MM.1S (cell line): ENCODE measurements around the gene HES1.

ENCODE experiments used
- DNase-seq: peaks from one replicate; pipeline ENCODE4 v3.0.0-alpha.2; 2015
- H2AFZ ChIP-seq: fragments of 300-600 bp; sonication (generic); 2 replicates; pipeline ENCODE4 v1.6.0; 2016; ENCODE audit warnings: antibody characterized with exemption, low read length
- H3F3A ChIP-seq: fragments of 300-600 bp; sonication (generic); 2 replicates; pipeline ENCODE4 v1.6.1; 2016; ENCODE audit warnings: mild to moderate bottlenecking, antibody characterized with exemption, low read length, moderate library complexity, mixed read lengths; ENCODE audit not compliant: insufficient read depth
- H3K27ac ChIP-seq: fragments of 300-600 bp; sonication (generic); 2 replicates; pipeline ENCODE4 v1.5.1; 2016; ENCODE audit warnings: mild to moderate bottlenecking, low read length
- H3K27me3 ChIP-seq: fragments of 300-600 bp; sonication (generic); replicated peaks from 2 replicates; pipeline ENCODE4 v1.6.0; 2016; ENCODE audit warnings: low read length; ENCODE audit not compliant: insufficient read depth
- H3K36me3 ChIP-seq: fragments of 300-600 bp; sonication (generic); replicated peaks from 2 replicates; pipeline ENCODE4 v1.6.1; 2016; ENCODE audit warnings: mild to moderate bottlenecking, low read length, mixed read lengths; ENCODE audit not compliant: insufficient read depth
- H3K4me1 ChIP-seq: fragments of 300-600 bp; sonication (generic); 2 replicates; pipeline ENCODE4 v1.6.1; 2016; ENCODE audit warnings: low read length, mixed read lengths
- H3K4me2 ChIP-seq: fragments of 300-600 bp; sonication (generic); 2 replicates; pipeline ENCODE4 v1.6.0; 2016; ENCODE audit warnings: low read depth, low read length
- H3K4me3 ChIP-seq: fragments of 300-600 bp; sonication (generic); 2 replicates; pipeline ENCODE4 v1.5.1; 2016; ENCODE audit warnings: low read length, mixed read lengths
- H3K79me2 ChIP-seq: fragments of 300-600 bp; sonication (generic); 2 replicates; pipeline ENCODE4 v1.6.1; 2016; ENCODE audit warnings: mixed run types, low read length, mixed read lengths
- H3K9ac ChIP-seq: fragments of 300-600 bp; sonication (generic); 2 replicates; pipeline ENCODE4 v1.6.1; 2016; ENCODE audit warnings: low read length, mixed read lengths
- H3K9me2 ChIP-seq: fragments of 300-600 bp; sonication (generic); replicated peaks from 2 replicates; pipeline ENCODE4 v1.6.1; 2016; ENCODE audit warnings: mild to moderate bottlenecking, low read length, mixed read lengths; ENCODE audit not compliant: insufficient read depth
- H3K9me3 ChIP-seq: fragments of 300-600 bp; sonication (generic); replicated peaks from 2 replicates; pipeline ENCODE4 v1.6.1; 2016; ENCODE audit warnings: mild to moderate bottlenecking, low read length, mixed read lengths; ENCODE audit not compliant: insufficient read depth
- H4K20me1 ChIP-seq: fragments of 300-600 bp; sonication (generic); 2 replicates; pipeline ENCODE4 v1.6.1; 2016; ENCODE audit warnings: mild to moderate bottlenecking, low read length, moderate library complexity, mixed read lengths; ENCODE audit not compliant: insufficient read depth
- EZH2 ChIP-seq: fragments of 300-600 bp; sonication (generic); optimal IDR thresholded peaks from 2 replicates; pipeline ENCODE3; 2017; ENCODE audit warnings: low read depth, mild to moderate bottlenecking, antibody characterized with exemption, low read length, mixed read lengths
- EZH2phosphoT487 ChIP-seq: fragments of 300-600 bp; sonication (generic); IDR thresholded peaks from 2 replicates; pipeline ENCODE4 v1.6.1; 2018; ENCODE audit warnings: antibody characterized with exemption, low read length
- TF ChIP-seq, protein P1 (sequence below): fragments of 300-600 bp; sonication (generic); IDR thresholded peaks from 2 replicates; pipeline ENCODE4 v1.5.1; 2016; ENCODE audit warnings: antibody characterized with exemption, low read length, mixed read lengths

Gene HES1

GRCh38 chr3:194136519-194137007, 615 bp downstream of the HES1 start:
- Histone ChIP-seq H3K9ac (peak overlapping the region; percentile 74), H3K36me3 (no peaks in the 10 kb centered on the region), H3K4me2 (peak overlapping the region; percentile 85), H3K27ac (peak overlapping the region; percentile 88), H3K4me1 (peaks cover 51% of the 10 kb centered on the region), H3K9me2 (no peaks in the 10 kb centered on the region), H3F3A (peaks cover 84% of the 10 kb centered on the region), H4K20me1 (no peaks in the 10 kb centered on the region), H2AFZ (peak overlapping the region; percentile 57), H3K79me2 (0 out of 2 replicates have a peak, but pooled peaks cover 6% of the 10 kb centered on the region), H3K27me3 (no peaks in the 10 kb centered on the region; the same call in 1 of the 2 replicates), H3K4me3 (peak overlapping the region; percentile 72), H3K9me3 (no peaks in the 10 kb centered on the region)
- TF ChIP-seq, protein P1, sequence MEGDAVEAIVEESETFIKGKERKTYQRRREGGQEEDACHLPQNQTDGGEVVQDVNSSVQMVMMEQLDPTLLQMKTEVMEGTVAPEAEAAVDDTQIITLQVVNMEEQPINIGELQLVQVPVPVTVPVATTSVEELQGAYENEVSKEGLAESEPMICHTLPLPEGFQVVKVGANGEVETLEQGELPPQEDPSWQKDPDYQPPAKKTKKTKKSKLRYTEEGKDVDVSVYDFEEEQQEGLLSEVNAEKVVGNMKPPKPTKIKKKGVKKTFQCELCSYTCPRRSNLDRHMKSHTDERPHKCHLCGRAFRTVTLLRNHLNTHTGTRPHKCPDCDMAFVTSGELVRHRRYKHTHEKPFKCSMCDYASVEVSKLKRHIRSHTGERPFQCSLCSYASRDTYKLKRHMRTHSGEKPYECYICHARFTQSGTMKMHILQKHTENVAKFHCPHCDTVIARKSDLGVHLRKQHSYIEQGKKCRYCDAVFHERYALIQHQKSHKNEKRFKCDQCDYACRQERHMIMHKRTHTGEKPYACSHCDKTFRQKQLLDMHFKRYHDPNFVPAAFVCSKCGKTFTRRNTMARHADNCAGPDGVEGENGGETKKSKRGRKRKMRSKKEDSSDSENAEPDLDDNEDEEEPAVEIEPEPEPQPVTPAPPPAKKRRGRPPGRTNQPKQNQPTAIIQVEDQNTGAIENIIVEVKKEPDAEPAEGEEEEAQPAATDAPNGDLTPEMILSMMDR, result no peak
- TF ChIP-seq EZH2phosphoT487 (no peak), EZH2 (no peak)
- peak; percentile 38 for DNase-seq

- 0 out of 2 replicates have a peak, but pooled peaks cover 6% of the 10 kb centered on the region for H3K79me2 ChIP-seq
- H3K4me1 ChIP-seq, result peaks cover 50% of the 10 kb centered on the region
- TF ChIP-seq EZH2phosphoT487, result no peak
- TF ChIP-seq, protein P1, result no peak
- no peaks in the 10 kb centered on the region for H3K9me3 ChIP-seq
- peak overlapping the region; percentile 74 for H3K9ac ChIP-seq
- no peaks in the 10 kb centered on the region; the same call in 1 of the 2 replicates for H3K27me3 ChIP-seq
- peak overlapping the region; percentile 88 for H3K27ac ChIP-seq
- peak overlapping the region; percentile 57 for H2AFZ ChIP-seq
- H3K36me3 ChIP-seq, result no peaks in the 10 kb centered on the region
- H3F3A ChIP-seq, result peaks cover 84% of the 10 kb centered on the region
- H3K9me2 ChIP-seq, result no peaks in the 10 kb centered on the region
- H4K20me1 ChIP-seq, result no peaks in the 10 kb centered on the region
- H3K4me3 ChIP-seq, result peak overlapping the region; percentile 72
- H3K4me2 ChIP-seq, result peak overlapping the region; percentile 85
- DNase-seq, result peak; percentile 42
Measured at GRCh38 chr3:194137008-194137505, 1.1 kb downstream of the HES1 start.

DNA sequence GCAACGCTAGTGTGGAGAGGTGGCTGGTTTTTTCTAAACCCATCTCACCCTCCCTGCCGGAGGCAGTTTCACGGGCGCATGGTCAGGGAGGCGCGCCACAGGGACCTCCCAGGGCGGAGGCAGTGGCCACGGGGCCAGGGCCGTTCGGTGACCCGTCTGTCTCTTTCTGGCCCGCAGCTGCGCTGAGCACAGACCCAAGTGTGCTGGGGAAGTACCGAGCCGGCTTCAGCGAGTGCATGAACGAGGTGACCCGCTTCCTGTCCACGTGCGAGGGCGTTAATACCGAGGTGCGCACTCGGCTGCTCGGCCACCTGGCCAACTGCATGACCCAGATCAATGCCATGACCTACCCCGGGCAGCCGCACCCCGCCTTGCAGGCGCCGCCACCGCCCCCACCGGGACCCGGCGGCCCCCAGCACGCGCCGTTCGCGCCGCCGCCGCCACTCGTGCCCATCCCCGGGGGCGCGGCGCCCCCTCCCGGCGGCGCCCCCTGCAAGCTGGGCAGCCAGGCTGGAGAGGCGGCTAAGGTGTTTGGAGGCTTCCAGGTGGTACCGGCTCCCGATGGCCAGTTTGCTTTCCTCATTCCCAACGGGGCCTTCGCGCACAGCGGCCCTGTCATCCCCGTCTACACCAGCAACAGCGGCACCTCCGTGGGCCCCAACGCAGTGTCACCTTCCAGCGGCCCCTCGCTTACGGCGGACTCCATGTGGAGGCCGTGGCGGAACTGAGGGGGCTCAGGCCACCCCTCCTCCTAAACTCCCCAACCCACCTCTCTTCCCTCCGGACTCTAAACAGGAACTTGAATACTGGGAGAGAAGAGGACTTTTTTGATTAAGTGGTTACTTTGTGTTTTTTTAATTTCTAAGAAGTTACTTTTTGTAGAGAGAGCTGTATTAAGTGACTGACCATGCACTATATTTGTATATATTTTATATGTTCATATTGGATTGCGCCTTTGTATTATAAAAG, 1.8 kb downstream of the HES1 start:
- Histone ChIP-seq H3K4me2 (peak overlapping the region; percentile 85), H3K79me2 (0 out of 2 replicates have a peak, but pooled peaks cover 6% of the 10 kb centered on the region), H3K4me1 (peaks cover 45% of the 10 kb centered on the region), H3K4me3 (peak overlapping the region; percentile 72), H4K20me1 (no peaks in the 10 kb centered on the region), H3K9me3 (no peaks in the 10 kb centered on the region), H2AFZ (peak overlapping the region; percentile 57), H3K9me2 (no peaks in the 10 kb centered on the region), H3K36me3 (no peaks in the 10 kb centered on the region), H3K9ac (peak overlapping the region; percentile 74), H3K27me3 (no peaks in the 10 kb centered on the region; the same call in 1 of the 2 replicates), H3K27ac (peak overlapping the region; percentile 88), H3F3A (peaks cover 79% of the 10 kb centered on the region)
- TF ChIP-seq, protein P1, result peak; percentile 34
- TF ChIP-seq EZH2phosphoT487, result no peak
- DNase-seq, result peak; percentile 95
